AML-193 (cell line): ENCODE data around the gene INPP4B.

Source experiments
- DNase-seq, 2 experiments: peaks; one replicate each; lab custom pipeline; 2025; lab: John Stamatoyannopoulos, UW

Gene INPP4B

DNA sequence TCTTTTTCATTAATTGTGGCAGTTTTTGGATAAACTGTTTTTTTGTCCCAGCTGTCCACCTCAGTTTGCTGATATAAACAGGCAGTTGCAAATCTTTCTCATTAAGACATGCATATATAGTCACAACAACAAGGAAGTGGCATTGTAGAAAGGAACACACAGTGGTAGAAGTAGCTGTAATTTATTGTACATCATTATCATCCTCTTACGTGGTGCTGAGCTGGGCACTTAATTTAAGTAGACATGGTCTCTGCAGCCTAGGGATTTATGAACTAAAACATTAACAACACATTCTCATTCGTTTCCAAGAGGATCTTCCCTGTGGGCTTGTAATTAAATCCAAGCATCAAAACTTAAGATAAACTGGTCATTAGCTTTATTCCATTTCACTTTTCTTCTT lies 500.2 kb downstream of the INPP4B start:
- no peak for DNase-seq

GRCh38 chr4:142341268-142341667 lies 504.8 kb downstream of the INPP4B start:
- DNase-seq = no peak

DNA sequence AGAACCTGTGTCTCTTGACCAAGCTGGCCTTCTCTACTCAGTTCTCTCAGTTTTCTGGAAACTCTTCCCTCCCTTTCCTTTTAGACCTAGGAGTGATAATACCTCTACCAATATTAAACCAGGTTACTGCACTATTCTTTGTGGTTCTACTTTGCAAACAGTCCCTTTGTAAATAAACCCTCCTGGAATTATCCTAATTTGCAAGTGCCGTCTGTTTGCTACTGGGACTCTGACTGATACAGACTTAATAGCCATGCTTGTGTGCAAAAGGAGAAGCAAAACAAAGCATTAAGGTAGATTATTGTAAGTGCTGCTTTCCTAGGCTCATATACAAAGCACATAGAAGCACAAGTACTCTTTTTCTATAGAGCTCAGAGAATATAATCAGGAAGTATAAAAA lies 507.0 kb downstream of the INPP4B start:
- DNase-seq = no peak

DNA sequence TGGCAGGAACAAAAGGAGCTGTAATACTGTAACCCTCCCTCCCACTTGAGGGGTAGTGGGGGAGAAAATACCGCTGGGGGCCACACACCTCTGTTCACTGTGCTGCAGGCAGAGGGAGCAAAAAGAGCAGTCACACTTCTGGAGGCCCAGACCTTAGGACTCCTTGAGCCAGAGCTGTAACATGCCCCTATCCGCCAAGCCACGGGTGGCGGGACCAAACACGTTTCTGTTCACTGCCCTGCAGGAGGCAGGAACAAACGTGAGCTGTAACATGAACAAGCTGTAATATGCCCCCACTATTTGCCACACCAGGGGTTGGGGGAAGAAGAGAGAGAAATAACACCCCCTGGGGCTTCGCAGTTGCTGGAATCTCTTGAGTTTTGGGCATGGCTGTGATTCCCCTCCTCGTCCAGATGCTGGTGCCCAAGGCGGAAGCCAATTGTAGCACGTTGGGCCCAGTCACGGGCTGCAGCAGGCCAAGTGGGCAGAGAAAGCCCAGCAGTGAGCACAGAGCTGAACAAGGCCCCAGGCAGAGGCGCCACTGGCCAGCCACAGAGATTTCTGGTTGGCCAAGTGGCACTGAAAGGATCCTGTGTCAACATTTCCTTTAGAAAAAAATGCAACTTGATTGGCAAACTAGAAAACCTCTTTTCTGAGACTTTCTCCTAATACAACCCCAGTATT lies 509.7 kb downstream of the INPP4B start:
- no peak for DNase-seq

GRCh38 chr4:142334931-142335330 lies 511.2 kb downstream of the INPP4B start:
- DNase-seq = no peak

DNA sequence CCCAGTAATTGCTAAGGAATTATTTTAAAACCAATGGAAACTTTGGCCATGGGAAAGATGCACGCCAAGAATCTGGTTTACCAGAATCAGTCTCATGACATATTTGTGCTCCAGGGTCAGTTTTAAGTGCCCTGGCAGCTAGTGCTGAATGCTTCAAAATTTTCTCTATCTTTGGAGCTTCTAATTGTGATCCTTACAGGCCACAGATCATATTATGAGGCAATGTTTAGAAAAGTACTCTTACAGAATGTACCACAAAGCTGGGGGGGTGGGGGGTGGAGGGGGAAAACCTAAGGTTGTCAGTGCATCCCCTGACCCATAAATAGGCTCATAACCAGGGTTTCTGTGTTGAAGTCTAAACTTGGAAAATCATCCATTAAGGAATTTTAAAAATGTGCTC lies 514.5 kb downstream of the INPP4B start:
- no peak for DNase-seq

GRCh38 chr4:142331132-142331531 lies 515.0 kb downstream of the INPP4B start:
- DNase-seq = no peak

DNA sequence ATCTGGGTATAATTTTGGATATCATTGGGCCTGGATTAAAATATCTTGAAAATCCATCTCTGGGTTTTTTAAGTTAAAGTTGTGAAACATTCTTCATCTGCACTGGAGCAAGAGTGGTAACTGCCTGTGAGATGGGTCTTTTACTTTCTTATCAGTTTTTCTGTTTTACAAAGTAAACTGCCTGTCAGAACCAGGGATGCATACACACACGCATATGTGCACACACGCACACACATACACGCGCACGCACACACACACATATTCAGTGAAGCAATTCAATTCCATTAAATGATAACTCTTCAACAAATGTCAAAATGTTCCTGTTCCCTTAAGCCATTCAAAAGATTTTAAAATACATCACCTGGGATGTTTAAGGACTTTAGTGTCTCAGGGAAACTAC lies 515.8 kb downstream of the INPP4B start:
- no peak for DNase-seq

GRCh38 chr4:142329313-142329712 lies 516.8 kb downstream of the INPP4B start:
- no peak for DNase-seq

DNA sequence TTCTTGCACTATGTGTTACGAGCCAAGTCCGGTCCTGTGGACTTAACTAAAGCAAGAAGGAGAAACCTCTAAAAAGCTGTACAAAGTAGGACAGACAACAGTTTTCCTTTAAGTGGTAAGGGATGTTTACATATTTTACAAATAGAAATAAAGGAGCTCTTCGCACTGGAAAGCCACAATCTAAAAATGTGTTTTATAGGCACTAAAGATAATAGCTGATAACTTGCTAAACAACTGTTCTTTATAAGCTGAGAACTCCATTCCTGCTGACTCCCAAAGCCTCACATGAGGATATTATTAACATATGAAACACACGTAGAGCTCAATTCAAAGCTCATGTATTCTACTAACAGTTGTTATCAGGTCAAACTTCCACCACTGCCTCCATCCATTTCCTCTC lies 519.9 kb downstream of the INPP4B start:
- DNase-seq = no peak

- DNase-seq = no peak
These were observed 521.5 kb downstream of the INPP4B start for GRCh38 chr4:142324572-142324971.

DNA sequence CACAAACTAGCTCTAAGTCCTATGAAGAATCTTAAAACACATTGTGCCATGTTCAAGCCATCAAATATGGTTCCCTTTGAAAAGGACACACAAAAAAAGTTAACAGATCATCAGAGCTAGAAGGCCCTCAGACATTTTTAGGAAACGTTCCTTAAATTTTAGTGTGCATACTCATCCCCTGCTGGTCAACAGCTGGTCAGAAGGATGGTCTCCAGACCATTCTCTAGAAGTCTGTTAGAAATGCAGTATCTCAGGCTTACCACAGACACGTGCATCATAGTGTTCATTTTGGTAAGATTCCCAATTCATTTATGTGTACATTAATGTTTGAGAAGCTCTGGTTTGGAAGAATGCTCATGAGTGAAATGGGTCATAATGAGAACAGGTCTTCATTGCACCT lies 523.1 kb downstream of the INPP4B start:
- DNase-seq = no peak

GRCh38 chr4:142318280-142318679 lies 527.8 kb downstream of the INPP4B start:
- no peak for DNase-seq

GRCh38 chr4:142316913-142317312 lies 529.2 kb downstream of the INPP4B start:
- DNase-seq = no peak

DNA sequence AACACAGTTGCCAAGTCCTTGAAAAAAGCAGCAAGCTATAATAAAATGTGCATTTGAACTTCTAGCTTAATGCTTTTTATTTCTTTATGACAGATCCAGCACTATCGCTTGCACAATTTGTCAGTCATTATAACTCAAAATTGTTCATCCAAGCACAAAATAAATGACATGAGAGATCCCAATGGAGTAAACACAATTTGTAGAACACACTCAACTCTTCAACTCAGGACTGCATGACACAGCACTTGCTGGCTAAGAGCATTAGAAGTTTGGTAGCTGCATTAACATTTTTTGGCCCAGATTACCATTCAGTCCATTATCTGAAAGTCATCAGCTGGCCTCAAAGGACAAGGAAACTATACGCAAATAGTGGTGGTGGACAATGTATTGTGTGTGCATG lies 530.1 kb downstream of the INPP4B start:
- no peak for DNase-seq

- DNase-seq = no peak
These were observed 531.4 kb downstream of the INPP4B start for GRCh38 chr4:142314686-142315085.

GRCh38 chr4:142314247-142314646 lies 531.9 kb downstream of the INPP4B start:
- no peak for DNase-seq

GRCh38 chr4:142312391-142312790 lies 533.7 kb downstream of the INPP4B start:
- DNase-seq = no peak

GRCh38 chr4:142311916-142312315 lies 534.2 kb downstream of the INPP4B start:
- no peak for DNase-seq

DNA sequence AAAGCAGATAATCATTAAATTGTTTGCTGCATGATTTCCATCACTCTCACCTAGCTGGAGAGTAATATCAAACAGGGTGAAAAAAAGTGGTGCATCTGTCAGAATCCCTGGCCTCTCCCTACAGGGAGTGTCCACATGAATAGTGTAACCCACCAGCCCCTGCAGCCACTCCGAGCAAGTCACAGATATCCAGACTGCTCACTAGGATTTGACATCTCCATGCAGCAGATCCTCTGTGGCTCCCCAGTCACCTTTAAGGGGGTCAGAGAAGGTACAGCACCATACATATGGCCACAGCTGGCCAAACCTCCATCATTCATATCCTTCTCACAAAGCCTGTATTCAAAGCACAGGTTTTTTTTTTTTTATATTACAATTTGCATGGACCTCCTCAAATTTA lies 536.3 kb downstream of the INPP4B start:
- no peak for DNase-seq

DNA sequence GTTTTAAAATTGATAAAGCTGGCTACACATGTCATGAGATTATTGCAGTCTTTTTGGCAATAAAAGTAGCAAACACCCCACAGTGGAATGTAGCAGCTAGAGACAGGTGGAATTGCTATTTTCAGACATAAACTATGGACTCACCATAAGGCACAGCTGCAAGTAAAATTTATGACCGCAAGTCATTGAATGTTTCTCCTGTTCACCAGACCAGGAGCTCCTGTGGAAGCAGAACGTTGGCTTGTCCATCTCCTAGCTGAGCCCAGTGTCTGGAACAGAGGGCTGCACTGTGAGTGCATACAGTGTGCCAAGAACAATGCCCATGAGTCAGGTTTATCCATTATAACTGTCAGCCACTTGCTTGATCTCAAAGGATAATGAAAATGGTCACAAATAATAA lies 538.2 kb downstream of the INPP4B start:
- DNase-seq = no peak

DNA sequence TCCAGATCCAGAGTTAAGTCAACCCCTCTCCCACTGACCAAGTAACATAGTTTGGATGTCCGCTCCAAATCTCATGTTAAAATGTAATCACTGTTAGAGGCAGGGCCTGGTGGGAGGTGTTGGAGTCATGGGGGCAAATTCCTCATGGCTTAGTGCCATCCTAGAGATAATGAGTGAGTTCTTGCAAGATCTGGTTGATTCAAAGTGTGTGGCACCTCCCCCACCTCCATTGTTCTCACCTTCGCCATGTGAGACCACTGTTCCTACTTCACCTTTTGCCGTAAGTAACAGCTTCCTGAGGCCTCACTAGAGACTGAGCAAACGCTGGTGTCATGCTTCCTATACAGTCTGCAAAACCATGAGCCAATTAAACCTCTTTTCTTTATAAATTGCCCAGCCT lies 548.8 kb downstream of the INPP4B start:
- DNase-seq = no peak

DNA sequence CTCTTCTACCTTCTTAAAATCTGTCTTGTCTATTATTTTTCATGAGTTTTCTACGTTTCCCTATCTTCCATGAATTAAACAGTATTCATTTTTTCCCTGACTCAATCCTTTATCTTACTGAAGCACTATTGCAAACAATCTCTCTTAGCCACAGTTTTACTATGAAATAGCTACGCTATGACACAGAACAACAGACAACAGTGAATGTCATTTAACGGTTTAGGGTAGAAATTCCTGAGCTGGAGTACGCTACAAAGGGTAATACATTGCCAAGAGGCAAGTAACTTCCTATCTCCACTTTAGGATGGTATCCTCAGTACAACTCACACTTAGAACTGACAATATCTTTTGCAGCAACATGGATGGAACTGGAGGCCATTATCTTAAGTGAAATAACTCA lies 552.6 kb downstream of the INPP4B start:
- no peak for DNase-seq

- DNase-seq = no peak
These were observed 553.9 kb downstream of the INPP4B start for GRCh38 chr4:142292231-142292630.
